ENCODE results near the gene ATXN2. TPM values are rescaled to one million over a fixed set of nuclear protein-coding genes. Genes with fewer than 3 reads are reported as not detected.

ATXN2 gene
- total and polyA plus RNA-seq, 8 donors = 12.9 to 28.2 (median 19.4) TPM

DNA sequence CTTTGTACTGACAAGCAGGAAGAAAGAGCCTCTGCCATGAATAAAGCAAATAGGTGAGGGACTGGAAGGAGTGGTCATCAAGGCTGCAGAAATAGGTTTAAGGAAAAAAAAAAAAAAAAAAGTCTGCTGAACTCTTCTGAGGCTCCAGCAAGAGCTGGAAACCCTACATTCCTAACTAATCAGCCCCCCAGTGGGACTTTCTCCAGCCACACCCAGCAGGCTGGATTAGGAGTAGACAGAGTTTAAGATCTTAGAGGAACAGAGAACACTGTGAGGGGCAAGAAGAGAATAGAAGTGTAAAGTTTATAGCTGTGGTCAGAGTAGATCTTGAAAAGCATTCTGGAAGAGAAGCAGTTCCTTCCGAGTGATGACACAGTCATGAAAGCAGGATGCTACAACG is 66.4 kb downstream of the ATXN2 start:
- Histone ChIP-seq H3K36me3 (no peaks in the 10 kb centered on the region), H3K4me3 (no peak overlapping the region), H3K4me1 (no peaks in the 10 kb centered on the region), H3K27me3 (no peaks in the 10 kb centered on the region), H3K27ac (no peak overlapping the region), H3K9me3 (no peaks in the 10 kb centered on the region)
- TF ChIP-seq CTCF (IDR thresholded peaks at IDR 0.05) = no peak
- intact Hi-C loops (cut with DNase I) = loop anchor here in 1 of 3 donors (10.0 kb wide), 1 partner anchor 138 kb away; no protein-coding TSS in a partner anchor
- ATAC-seq = no peak
- no peak for DNase-seq
- no peak for FAIRE-seq
- WGBS, 2 donors = 94 to 95% methylated on average over 2 of the region's 2 CpGs

GRCh38 chr12:111529424-111530368 is 69.4 kb downstream of the ATXN2 start:
- Histone ChIP-seq H3K9me3 (no peaks in the 10 kb centered on the region), H3K4me3 (no peak overlapping the region), H3K4me1 (no peaks in the 10 kb centered on the region), H3K27ac (no peak overlapping the region), H3K36me3 (peaks cover 0 to 7% (median 0%) of the 10 kb centered on the region in 3 donors), H3K27me3 (no peaks in the 10 kb centered on the region)
- no peak for FAIRE-seq
- peak in 3 of 4 donors; percentile 82 to 87 (median 85) for ATAC-seq
- TF ChIP-seq CTCF (IDR thresholded peaks at IDR 0.05) = peak; percentile 34 to 48 (median 46)
- 51 to 54% methylated on average over 8 of the region's 8 CpGs for WGBS, 2 donors
- intact Hi-C loops (cut with DNase I) = loop anchor here in 1 of 3 donors (10.0 kb wide), 1 partner anchor 135 kb away; no protein-coding TSS in a partner anchor
- DNase-seq = peak in 5 of 6 donors; percentile 21 to 57 (median 22)

- ATAC-seq (no peak), FAIRE-seq (no peak), DNase-seq (no peak)
- H3K27ac ChIP-seq = no peak overlapping the region
- no peaks in the 10 kb centered on the region for H3K27me3 ChIP-seq
- intact Hi-C loops (cut with DNase I) = no loop called here
- no peaks in the 10 kb centered on the region for H3K9me3 ChIP-seq
- 96 to 98% methylated on average over 5 of the region's 5 CpGs for WGBS, 2 donors
- peaks cover 0 to 49% (median 21%) of the 10 kb centered on the region in 3 donors for H3K36me3 ChIP-seq
- TF ChIP-seq CTCF (IDR thresholded peaks at IDR 0.05) = no peak
- H3K4me1 ChIP-seq = no peaks in the 10 kb centered on the region
- no peak overlapping the region for H3K4me3 ChIP-seq
Measured at GRCh38 chr12:111523587-111524167, 75.4 kb downstream of the ATXN2 start.

DNA sequence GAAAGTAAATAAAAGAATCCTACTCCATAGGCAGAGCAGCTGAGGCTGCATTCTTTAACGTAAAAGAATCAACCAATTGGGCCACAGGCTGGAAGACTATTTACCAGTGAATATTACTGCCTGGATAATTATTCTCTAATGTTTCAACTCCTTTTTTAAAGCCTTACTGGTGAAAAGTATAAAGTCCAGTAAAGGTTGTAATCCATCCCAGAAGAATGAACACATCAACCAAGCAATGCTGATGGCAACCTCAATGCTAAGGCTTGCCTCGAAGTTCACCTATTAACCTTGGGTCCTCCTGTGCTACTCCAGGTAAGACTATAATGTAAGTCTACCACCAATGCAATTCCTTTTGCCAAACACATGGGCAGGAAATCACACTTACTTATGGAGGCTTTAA is 77.3 kb downstream of the ATXN2 start:
- no peak overlapping the region for H3K27ac ChIP-seq
- intact Hi-C loops (cut with DNase I) = no loop called here
- FAIRE-seq = no peak
- H3K36me3 ChIP-seq = peaks cover 0 to 63% (median 27%) of the 10 kb centered on the region in 3 donors
- H3K4me3 ChIP-seq = no peak overlapping the region
- no peak for DNase-seq
- no peaks in the 10 kb centered on the region for H3K4me1 ChIP-seq
- ATAC-seq = no peak
- TF ChIP-seq CTCF (IDR thresholded peaks at IDR 0.05) = no peak
- H3K27me3 ChIP-seq = no peaks in the 10 kb centered on the region
- WGBS, 2 donors = 88 to 96% methylated on average over 2 of the region's 2 CpGs
- no peaks in the 10 kb centered on the region for H3K9me3 ChIP-seq
